Measurements from ENCODE around the gene LMTK2.

The LMTK2 gene

DNA sequence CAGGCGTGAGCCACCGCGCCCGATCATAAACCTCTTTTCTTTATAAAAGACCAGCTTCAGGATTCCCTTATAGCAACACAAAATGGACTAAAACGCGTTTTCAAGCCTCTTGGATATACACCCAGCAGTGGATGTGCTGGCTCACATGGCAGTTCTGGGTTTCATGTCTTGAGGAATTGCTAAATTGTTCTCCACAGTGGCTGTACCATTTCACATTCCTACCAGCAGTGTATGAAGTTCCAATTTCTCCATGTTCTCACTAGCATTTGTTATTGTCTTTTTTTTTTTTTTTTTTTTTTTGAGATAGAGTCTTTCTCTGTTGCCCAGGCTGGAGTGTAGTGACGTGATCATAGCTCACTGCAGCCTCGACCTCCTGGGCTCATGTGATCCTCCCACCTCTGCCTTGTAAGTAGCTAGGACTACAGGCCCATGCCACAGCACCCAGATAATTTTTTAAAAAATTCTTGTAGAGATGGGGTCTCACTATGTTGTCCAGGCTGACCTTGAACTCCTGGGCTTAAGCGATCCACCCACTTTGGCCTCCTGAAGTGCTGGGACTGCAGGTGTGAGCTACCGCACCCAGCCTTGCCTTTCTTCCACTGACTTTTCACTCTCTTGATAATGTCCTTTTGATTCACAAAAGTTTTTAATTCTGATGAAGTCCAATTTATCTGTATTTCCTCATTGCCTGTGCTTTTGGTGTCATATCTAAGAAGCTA lies 127.9 kb downstream of the LMTK2 start:
- DNase-seq (ENCODE audit: low spot score): no peak

GRCh38 chr7:98235901-98236300 lies 129.2 kb downstream of the LMTK2 start:
- no peak for DNase-seq (ENCODE audit: low spot score)

- DNase-seq (ENCODE audit: low spot score): no peak
Measured at GRCh38 chr7:98236355-98237185, 129.9 kb downstream of the LMTK2 start.

DNA sequence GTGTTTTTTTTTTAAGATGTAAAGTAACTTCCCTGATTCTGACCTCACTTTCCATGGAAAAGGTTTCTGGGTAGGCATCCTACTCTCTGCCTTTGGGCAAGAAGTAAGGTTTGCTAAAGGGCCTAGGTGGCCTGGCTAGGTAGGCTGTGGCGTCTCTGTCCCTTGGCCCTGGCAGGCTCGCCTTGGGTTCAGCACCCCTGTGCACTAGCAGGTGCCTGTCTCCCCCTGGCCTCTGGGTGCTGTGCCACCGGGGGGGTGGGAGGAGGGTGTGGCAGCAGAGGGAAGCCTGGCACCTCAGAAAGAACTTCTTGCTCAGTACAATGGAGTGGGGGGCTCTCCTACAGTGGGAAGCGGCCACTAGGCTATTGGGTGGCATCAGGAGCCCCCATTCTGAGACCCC lies 131.4 kb downstream of the LMTK2 start:
- no peak for DNase-seq (ENCODE audit: low spot score)

GRCh38 chr7:98238976-98239375 lies 132.3 kb downstream of the LMTK2 start:
- DNase-seq (ENCODE audit: low spot score): no peak

GRCh38 chr7:98240961-98241673 lies 134.5 kb downstream of the LMTK2 start:
- DNase-seq (ENCODE audit: low spot score): peak; percentile 75

DNA sequence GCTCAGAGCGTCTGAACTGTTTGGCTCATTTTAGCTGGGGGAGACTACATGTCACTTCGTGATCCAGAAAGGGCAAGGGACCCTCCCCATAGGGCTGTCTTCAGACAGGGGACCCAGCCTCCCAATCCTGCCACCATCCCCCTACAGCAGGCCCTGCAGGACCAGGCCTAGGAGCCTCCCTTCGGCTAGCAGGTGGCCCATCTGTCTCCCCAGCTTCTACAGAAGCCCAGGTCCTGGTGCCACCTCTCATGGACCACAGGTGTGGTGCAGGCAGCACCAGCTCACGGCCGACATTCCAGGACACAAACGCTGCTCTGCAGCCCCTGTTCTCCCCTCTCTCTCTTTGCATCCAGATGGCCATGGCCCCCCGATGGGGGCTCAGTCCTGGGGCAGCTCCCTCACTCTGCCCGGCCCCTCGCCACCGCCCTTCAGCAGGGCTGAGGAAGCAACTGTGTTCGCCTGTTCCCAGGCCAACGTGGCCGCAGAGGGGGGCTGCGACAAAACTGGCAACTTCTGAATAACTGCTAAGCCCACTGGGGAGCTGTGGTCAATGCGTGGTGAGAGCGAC lies 135.1 kb downstream of the LMTK2 start:
- no peak for DNase-seq (ENCODE audit: low spot score)

GRCh38 chr7:98242342-98242741 lies 135.7 kb downstream of the LMTK2 start:
- no peak for DNase-seq (ENCODE audit: low spot score)

- no peak for DNase-seq (ENCODE audit: low spot score)
Measured at GRCh38 chr7:98242934-98243333, 136.3 kb downstream of the LMTK2 start.

DNA sequence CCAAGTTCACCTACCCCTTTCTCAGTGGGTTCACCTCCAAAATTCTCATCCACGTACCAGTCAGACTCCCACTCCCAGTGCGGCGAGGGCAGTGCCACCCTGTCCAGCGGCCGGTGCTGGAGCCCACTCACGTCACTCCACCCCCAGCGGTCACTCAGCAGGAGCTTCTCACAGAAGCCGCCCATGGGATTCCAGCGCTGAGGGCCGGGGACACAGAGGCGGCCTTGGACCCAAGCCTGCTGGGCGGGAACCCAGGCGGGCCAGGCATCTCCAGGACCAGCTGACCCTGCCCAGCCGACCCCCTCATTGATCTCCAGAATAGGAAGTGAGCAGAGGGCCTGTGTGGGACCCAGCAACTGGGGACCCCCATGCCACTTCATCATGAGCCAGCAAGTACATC lies 138.2 kb downstream of the LMTK2 start:
- no peak for DNase-seq (ENCODE audit: low spot score)

GRCh38 chr7:98248156-98248555 lies 141.5 kb downstream of the LMTK2 start:
- DNase-seq (ENCODE audit: low spot score): no peak

DNA sequence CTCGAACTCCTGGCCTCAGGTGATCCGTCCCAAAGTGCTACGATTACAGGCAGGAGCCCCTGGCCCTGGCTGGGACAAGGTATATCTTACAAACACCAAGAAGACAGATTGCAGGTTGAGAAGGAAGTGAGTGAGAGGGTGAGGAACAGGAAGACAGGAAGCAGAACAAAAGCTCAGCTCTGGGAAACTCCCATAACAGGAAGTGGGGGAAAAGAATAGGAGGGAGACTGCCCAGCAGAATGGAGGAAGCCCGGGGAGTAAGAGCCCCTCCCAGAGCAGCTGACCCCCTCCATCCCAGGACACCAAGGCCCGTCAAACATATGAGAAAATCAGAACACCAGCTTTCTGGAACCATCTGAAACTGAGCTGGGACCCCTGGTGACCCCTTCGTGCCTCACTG lies 142.4 kb downstream of the LMTK2 start:
- no peak for DNase-seq (ENCODE audit: low spot score)

GRCh38 chr7:98250789-98251188 lies 144.1 kb downstream of the LMTK2 start:
- DNase-seq (ENCODE audit: low spot score): no peak

DNA sequence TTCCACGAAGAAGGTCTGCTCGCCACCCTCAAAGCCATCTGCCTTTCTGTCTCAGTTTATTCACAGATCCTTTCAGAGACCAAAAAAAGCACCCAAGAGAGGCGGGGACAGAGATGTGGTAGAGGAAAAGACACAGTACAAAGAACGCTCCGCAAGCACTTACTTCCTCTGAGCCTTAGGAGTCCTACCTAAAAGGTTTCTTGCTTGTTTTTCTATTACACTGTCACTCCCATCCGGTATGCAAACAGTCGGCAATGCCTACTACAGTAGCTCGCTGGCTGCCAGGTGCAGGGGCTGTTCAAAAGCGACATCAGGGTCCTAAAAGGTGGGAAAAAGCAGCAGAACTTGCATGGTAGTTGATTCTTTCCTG lies 144.6 kb downstream of the LMTK2 start:
- no peak for DNase-seq (ENCODE audit: low spot score)

GRCh38 chr7:98251601-98252424 lies 145.2 kb downstream of the LMTK2 start, which contains the start of gene TECPR1:
TECPR1 (minus strand) TSS chr7:98252232; CDS start chr7:98246146, 6,086 bp downstream.
- peak; percentile 95 for DNase-seq (ENCODE audit: low spot score)

- DNase-seq (ENCODE audit: low spot score): no peak
Measured at GRCh38 chr7:98252425-98253054, 145.9 kb downstream of the LMTK2 start.

DNA sequence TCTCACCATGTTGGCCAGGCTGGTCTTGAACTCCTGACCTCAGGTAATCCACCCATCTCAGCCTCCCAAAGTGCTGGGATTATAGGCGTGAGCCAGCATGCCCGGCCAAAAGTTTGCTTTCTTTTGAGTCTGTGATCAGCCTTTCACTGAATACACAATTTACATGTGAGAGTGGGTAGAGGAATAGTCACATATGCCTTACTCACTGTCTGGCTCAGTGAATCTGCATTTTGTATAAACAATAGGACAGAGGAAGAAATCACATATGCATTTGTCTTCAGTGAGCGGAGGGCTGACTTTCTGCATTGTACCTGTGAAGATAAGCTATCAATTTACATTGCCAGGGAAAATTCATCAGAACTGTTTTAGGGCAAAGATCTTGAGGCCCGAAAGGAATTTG lies 147.9 kb downstream of the LMTK2 start:
- no peak for DNase-seq (ENCODE audit: low spot score)

GRCh38 chr7:98254951-98255610 lies 148.4 kb downstream of the LMTK2 start:
- DNase-seq (ENCODE audit: low spot score): no peak

DNA sequence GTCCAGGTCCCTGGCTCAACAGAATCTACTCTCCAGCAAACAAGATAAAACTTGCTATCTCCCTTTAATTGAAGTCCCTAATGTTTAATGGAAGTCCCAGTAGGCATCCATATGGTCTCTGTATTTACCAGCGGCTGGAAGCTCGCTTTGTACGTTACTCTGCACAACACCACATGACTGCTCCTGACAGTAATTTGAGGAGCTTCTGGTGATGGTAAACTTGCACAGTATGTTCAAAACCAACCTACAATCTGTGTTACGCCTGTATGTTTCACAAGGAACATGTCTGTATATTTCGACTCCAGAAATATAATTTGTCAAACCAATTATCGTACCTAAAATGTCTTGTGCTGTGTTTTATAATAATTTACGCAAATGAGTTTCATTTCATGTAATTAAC lies 149.8 kb downstream of the LMTK2 start:
- DNase-seq (ENCODE audit: low spot score): no peak

DNA sequence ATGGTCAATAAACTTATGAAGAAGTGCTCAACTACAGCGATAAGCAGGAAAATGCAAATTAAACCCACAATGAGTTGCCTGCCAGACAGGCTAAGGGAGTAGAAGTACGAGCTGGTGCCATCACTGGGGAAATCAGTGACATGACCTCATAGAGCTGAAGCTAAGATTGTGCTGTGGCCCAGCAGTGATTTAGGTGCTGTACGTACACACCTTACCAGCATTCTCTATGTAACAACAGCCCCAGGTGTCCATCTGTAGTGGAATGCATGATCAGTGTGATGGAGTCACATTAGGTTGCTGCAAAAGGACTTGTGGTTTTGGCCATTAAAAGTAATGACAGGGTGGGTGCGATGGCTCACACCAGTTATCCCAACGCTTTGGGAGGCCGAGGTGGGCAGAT lies 151.0 kb downstream of the LMTK2 start:
- DNase-seq (ENCODE audit: low spot score): no peak

Data from ecto neural progenitor cell (in vitro differentiated cells).